ENCODE data around the gene EPB41L2.

DNA sequence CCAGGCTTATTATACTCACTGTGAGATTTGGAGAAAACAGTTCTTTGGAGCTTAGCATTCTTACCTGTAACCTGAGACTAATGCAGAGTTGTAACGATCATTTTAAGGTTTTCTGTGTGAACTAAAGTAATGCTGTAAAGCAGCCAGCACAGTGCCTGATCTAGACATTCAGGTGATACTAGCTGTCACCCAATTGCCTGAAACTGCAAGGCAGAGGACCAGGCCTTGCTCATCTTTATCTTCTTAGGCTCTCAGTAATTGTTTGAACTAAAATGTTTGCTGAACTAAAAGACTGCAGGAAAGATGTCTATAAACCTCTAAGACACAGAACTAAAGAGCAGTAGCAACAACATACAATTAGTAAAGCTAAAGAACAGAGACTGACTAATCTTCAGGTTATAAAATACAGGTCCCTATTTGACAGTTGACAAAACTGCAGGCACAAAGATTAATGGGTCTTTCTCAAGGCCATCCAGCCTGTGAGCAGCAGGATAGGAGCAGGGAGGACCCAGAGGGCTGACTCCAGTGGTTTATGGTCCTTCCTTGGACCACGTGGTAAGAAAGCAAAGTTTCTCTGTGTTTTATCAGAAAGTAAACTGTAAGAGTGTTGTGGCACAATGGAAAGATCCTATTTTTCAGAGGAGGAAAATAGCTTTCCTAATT lies 204.4 kb downstream of the EPB41L2 start:
- TF ChIP-seq, protein P1, sequence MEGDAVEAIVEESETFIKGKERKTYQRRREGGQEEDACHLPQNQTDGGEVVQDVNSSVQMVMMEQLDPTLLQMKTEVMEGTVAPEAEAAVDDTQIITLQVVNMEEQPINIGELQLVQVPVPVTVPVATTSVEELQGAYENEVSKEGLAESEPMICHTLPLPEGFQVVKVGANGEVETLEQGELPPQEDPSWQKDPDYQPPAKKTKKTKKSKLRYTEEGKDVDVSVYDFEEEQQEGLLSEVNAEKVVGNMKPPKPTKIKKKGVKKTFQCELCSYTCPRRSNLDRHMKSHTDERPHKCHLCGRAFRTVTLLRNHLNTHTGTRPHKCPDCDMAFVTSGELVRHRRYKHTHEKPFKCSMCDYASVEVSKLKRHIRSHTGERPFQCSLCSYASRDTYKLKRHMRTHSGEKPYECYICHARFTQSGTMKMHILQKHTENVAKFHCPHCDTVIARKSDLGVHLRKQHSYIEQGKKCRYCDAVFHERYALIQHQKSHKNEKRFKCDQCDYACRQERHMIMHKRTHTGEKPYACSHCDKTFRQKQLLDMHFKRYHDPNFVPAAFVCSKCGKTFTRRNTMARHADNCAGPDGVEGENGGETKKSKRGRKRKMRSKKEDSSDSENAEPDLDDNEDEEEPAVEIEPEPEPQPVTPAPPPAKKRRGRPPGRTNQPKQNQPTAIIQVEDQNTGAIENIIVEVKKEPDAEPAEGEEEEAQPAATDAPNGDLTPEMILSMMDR (IDR thresholded peaks at IDR 0.05) = no peak
- TF ChIP-seq POLR2AphosphoS5 (IDR thresholded peaks at IDR 0.05) (no peak), POLR2A (IDR thresholded peaks at IDR 0.05) (no peak)

All from upper lobe of left lung (tissue), 4 donors.